ENCODE data around the gene KIAA1217. TPM values are rescaled to one million over a fixed set of nuclear protein-coding genes. Genes with fewer than 3 reads are reported as not detected.

The KIAA1217 gene
- total and polyA plus RNA-seq, 9 of the 15 experiments (the other 6 are each of a cell fraction or from before 2014, with no cell fraction given) = 0.04 TPM; not detected in 8

- TF ChIP-seq, protein P1, sequence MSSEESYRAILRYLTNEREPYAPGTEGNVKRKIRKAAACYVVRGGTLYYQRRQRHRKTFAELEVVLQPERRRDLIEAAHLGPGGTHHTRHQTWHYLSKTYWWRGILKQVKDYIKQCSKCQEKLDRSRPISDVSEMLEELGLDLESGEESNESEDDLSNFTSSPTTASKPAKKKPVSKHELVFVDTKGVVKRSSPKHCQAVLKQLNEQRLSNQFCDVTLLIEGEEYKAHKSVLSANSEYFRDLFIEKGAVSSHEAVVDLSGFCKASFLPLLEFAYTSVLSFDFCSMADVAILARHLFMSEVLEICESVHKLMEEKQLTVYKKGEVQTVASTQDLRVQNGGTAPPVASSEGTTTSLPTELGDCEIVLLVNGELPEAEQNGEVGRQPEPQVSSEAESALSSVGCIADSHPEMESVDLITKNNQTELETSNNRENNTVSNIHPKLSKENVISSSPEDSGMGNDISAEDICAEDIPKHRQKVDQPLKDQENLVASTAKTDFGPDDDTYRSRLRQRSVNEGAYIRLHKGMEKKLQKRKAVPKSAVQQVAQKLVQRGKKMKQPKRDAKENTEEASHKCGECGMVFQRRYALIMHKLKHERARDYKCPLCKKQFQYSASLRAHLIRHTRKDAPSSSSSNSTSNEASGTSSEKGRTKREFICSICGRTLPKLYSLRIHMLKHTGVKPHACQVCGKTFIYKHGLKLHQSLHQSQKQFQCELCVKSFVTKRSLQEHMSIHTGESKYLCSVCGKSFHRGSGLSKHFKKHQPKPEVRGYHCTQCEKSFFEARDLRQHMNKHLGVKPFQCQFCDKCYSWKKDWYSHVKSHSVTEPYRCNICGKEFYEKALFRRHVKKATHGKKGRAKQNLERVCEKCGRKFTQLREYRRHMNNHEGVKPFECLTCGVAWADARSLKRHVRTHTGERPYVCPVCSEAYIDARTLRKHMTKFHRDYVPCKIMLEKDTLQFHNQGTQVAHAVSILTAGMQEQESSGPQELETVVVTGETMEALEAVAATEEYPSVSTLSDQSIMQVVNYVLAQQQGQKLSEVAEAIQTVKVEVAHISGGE (CRISPR knock-in tag; IDR thresholded peaks at IDR 0.05) = no peak
- peak; percentile 57 to 70 (median 65) for TF ChIP-seq CTCF (IDR thresholded peaks at IDR 0.05 in 2 of 3, conservative IDR thresholded peaks at IDR 0.05 in 1 of 3; ENCODE audit: insufficient read depth in 2 of 3, low read depth in 1 of 3, low read length in 3 of 3)
- TF ChIP-seq SMAD2 (IDR thresholded peaks at IDR 0.05; ENCODE audit: low read depth, low read length) = no peak
- TF ChIP-seq RFX7 (CRISPR knock-in tag; IDR thresholded peaks at IDR 0.05) = no peak
- no peak for TF ChIP-seq ARID4B (CRISPR knock-in tag; IDR thresholded peaks at IDR 0.05)
- TF ChIP-seq ZNF224 (CRISPR knock-in tag; IDR thresholded peaks at IDR 0.05) = no peak
- TF ChIP-seq, protein P2, sequence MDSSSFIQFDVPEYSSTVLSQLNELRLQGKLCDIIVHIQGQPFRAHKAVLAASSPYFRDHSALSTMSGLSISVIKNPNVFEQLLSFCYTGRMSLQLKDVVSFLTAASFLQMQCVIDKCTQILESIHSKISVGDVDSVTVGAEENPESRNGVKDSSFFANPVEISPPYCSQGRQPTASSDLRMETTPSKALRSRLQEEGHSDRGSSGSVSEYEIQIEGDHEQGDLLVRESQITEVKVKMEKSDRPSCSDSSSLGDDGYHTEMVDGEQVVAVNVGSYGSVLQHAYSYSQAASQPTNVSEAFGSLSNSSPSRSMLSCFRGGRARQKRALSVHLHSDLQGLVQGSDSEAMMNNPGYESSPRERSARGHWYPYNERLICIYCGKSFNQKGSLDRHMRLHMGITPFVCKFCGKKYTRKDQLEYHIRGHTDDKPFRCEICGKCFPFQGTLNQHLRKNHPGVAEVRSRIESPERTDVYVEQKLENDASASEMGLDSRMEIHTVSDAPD (CRISPR knock-in tag; IDR thresholded peaks at IDR 0.05) = no peak
- no peak for TF ChIP-seq TRIM24 (IDR thresholded peaks at IDR 0.05)
- no peak for TF ChIP-seq RREB1 (CRISPR knock-in tag; IDR thresholded peaks at IDR 0.05)
- TF ChIP-seq ZNF444 (CRISPR knock-in tag; IDR thresholded peaks at IDR 0.05) = no peak
Measured at GRCh38 chr10:24383681-24384106, 174.8 kb downstream of the KIAA1217 start (continued).
